ENCODE data around the gene VAV3. TPM values are rescaled to one million over a fixed set of nuclear protein-coding genes. Genes with fewer than 3 reads are reported as not detected.
"Not testable (repeated sequence)": the region's sequence is repeated elsewhere in the genome, so short reads cannot be mapped to it uniquely, and the experiment has no call there.

Gene VAV3
- total RNA-seq, 2 donors from 2014 or later, result 18.4 to 21.4 TPM

DNA sequence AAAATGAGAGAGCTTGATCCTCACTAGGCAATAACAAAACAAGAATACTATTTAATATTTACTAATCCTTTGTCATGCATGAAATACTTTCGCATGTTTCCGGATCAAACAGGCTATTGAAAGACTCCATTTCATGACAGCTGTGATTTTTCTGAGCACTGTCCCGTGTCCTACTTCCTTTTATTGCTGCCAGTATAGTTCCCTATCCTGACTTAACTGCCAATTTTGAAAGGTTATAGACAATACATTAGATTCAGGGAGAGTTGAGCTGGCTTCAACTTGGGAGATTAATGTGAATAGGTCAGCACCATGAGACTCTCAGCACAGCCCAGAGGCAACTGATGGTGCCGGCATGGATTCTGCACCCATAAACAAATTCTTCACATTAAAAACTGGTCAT lies 225.8 kb downstream of the VAV3 start:
- no peak overlapping the region for H3K27ac ChIP-seq
- peak in 1 of 4 donors; percentile 2 for DNase-seq

DNA sequence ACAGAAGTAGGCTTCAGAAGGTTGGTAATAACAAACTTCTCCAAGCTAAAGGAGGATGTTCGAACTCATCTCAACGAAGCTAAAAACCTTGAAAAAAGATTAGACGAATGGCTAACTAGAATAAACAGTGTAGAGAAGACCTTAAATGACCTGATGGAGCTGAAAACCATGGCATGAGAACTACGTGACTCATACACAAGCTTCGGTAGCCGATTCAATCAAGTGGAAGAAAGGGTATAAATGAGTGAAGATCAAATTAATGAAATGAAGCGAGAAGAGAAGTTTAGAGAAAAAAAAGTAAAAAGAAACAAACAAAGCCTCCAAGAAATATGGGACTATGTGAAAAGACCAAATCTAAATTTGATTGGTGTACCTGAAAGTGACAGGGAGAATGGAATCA lies 231.6 kb downstream of the VAV3 start:
- DNase-seq; H3K27me3 ChIP-seq; H3K27ac ChIP-seq; ATAC-seq; H3K4me3 ChIP-seq; H3K9me3 ChIP-seq; H3K4me1 ChIP-seq; H3K36me3 ChIP-seq (replicated peaks in 1 of 2; ENCODE audit: insufficient read depth in 1 of 2, low read depth in 2 of 2); intact Hi-C loops (cut with DNase I): not testable (repeated sequence)
- WGBS, 2 donors, result 77% methylated on average over 7 of the region's 7 CpGs

More for the DNA sequence above, 225.8 kb downstream of the VAV3 start:
- Histone ChIP-seq H3K36me3 (replicated peaks in 1 of 2; ENCODE audit: insufficient read depth in 1 of 2, low read depth in 2 of 2) (no peaks in the 10 kb centered on the region), H3K4me1 (no peaks in the 10 kb centered on the region), H3K4me3 (no peak overlapping the region), H3K9me3 (no peaks in the 10 kb centered on the region), H3K27me3 (no peaks in the 10 kb centered on the region)
- ATAC-seq, result no peak
- 26 to 45% methylated on average over 4 of the region's 4 CpGs for WGBS, 2 donors
- intact Hi-C loops (cut with DNase I), result no loop called here
- TF ChIP-seq POLR2A (IDR thresholded peaks at IDR 0.05), result no peak
- TF ChIP-seq CTCF (IDR thresholded peaks at IDR 0.05), result no peak

DNA sequence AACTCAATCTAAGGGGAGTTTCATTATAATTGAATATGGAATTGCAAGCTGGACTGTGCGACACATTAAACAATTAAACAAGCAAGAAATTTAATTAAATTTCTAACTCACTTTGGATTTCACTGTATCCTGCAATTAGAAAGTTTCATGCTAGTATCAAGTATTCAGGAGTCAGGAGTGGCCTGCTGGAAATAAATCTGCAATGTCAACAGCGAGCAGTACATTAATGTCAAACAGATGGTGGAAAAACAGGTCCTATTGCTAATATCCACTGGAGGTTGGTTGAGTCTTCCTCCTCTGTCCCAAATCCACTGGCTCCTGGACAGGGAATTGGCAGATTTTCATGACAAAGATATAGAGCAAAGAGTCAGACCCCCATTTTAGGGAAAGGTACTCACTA lies 237.1 kb downstream of the VAV3 start:
- no peaks in the 10 kb centered on the region for H3K9me3 ChIP-seq
- no peak overlapping the region for H3K27ac ChIP-seq
- 82 to 84% methylated on average over 2 of the region's 2 CpGs for WGBS, 2 donors
- TF ChIP-seq CTCF (IDR thresholded peaks at IDR 0.05), result no peak
- TF ChIP-seq POLR2A (IDR thresholded peaks at IDR 0.05), result no peak
- no peaks in the 10 kb centered on the region for H3K27me3 ChIP-seq
- H3K36me3 ChIP-seq (replicated peaks in 1 of 2; ENCODE audit: insufficient read depth in 1 of 2, low read depth in 2 of 2), result no peaks in the 10 kb centered on the region
- intact Hi-C loops (cut with DNase I), result no loop called here
- no peak for ATAC-seq
- H3K4me3 ChIP-seq, result no peak overlapping the region
- no peak for DNase-seq
- no peaks in the 10 kb centered on the region for H3K4me1 ChIP-seq

- no peak for DNase-seq
- no peak overlapping the region for H3K27ac ChIP-seq
- no peaks in the 10 kb centered on the region for H3K36me3 ChIP-seq (replicated peaks in 1 of 2; ENCODE audit: insufficient read depth in 1 of 2, low read depth in 2 of 2)
- intact Hi-C loops (cut with DNase I), result no loop called here
- H3K9me3 ChIP-seq, result no peaks in the 10 kb centered on the region
- WGBS, 2 donors, result 49 to 56% methylated on average over 2 of the region's 2 CpGs
- no peak for ATAC-seq
- H3K4me1 ChIP-seq, result no peaks in the 10 kb centered on the region
- H3K4me3 ChIP-seq, result no peak overlapping the region
- H3K27me3 ChIP-seq, result no peaks in the 10 kb centered on the region
- no peak for TF ChIP-seq CTCF (IDR thresholded peaks at IDR 0.05)
- no peak for TF ChIP-seq POLR2A (IDR thresholded peaks at IDR 0.05)
These were observed 238.1 kb downstream of the VAV3 start for GRCh38 chr1:107726860-107727259.

DNA sequence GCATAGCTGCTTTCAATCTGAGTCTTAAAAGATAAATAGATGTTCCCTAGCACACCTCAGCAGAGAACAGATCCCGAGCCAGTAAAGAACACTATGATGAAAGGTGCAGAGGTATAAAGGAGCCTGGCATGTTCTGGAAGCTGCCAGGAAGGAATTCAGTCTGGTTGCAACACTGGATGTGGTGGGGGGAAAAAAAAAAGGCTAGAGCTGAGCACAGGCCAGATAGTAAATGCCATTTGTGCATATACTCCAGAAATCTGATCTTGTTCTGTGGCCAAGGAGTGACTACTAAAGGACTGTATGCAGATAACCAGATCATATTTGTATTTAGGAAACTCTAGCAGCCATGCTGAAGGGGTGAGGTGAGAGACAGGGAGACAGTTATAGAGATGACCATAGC lies 240.3 kb downstream of the VAV3 start:
- ATAC-seq (no peak), DNase-seq (no peak)
- TF ChIP-seq POLR2A (IDR thresholded peaks at IDR 0.05) (no peak), CTCF (IDR thresholded peaks at IDR 0.05) (no peak)
- no peaks in the 10 kb centered on the region for H3K36me3 ChIP-seq (replicated peaks in 1 of 2; ENCODE audit: insufficient read depth in 1 of 2, low read depth in 2 of 2)
- no peak overlapping the region for H3K4me3 ChIP-seq
- intact Hi-C loops (cut with DNase I), result no loop called here
- H3K27me3 ChIP-seq, result no peaks in the 10 kb centered on the region
- H3K9me3 ChIP-seq, result no peaks in the 10 kb centered on the region
- no peaks in the 10 kb centered on the region for H3K4me1 ChIP-seq
- 23 to 50% methylated on average over 1 of the region's 1 CpG for WGBS, 2 donors
- no peak overlapping the region for H3K27ac ChIP-seq

DNA sequence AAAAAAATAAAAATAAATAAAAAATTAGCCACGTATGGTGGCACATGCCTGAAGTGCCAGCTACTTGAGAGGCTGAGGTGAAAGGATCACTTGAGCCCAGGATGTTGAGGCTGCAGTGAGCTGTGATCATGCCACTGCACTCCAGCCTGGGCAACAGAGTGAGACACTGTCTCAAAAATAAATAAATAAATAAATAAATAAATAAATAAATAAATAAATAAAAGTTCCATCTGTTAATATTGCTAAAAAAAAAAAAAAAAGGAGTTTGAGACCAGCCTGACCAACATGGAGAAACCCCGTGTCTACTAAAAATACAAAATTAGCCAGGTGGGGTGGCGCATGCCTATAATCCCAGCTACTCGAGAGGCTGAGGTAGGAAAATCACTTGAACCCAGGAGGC lies 244.8 kb downstream of the VAV3 start:
- H3K9me3 ChIP-seq; ATAC-seq; H3K27ac ChIP-seq; H3K27me3 ChIP-seq; H3K4me3 ChIP-seq; H3K36me3 ChIP-seq (replicated peaks in 1 of 2; ENCODE audit: insufficient read depth in 1 of 2, low read depth in 2 of 2); H3K4me1 ChIP-seq; DNase-seq; intact Hi-C loops (cut with DNase I): not testable (repeated sequence)
- 78 to 85% methylated on average over 4 of the region's 4 CpGs for WGBS, 2 donors

All from body of pancreas (tissue), 4 donors.